Neuronal stem cell (in vitro differentiated cells): Measurements from ENCODE around the gene EFTUD2.

Experiments used
- DNase-seq: peaks from one replicate; pipeline ENCODE4 v3.0.0-alpha.2; 2013; ENCODE audit warnings: low spot score
- H2AFZ ChIP-seq: one replicate; pipeline ENCODE4 v1.6.1; 2013; ENCODE audit warnings: mild to moderate bottlenecking, low read length, inconsistent platforms
- H2AK5ac ChIP-seq: 2 replicates; pipeline ENCODE4 v1.6.1; 2013; ENCODE audit warnings: low read depth, mild to moderate bottlenecking, inconsistent platforms, low read length, moderate library complexity, mixed read lengths
- H2BK120ac ChIP-seq: 2 replicates; pipeline ENCODE4 v1.6.1; 2013; ENCODE audit warnings: low read depth, mild to moderate bottlenecking, inconsistent platforms, low read length, moderate library complexity, mixed read lengths
- H2BK12ac ChIP-seq: one replicate; pipeline ENCODE4 v1.6.1; 2013; ENCODE audit warnings: low read length, inconsistent platforms
- H2BK15ac ChIP-seq: 2 replicates; pipeline ENCODE4 v1.6.1; 2013; ENCODE audit warnings: mild to moderate bottlenecking, low read length, inconsistent platforms, mixed read lengths
- H2BK5ac ChIP-seq: one replicate; pipeline ENCODE4 v1.6.1; 2013; ENCODE audit warnings: inconsistent platforms, mild to moderate bottlenecking, low read length, moderate library complexity
- H3K14ac ChIP-seq: one replicate; pipeline ENCODE4 v1.6.1; 2013; ENCODE audit warnings: low read length, inconsistent platforms
- H3K18ac ChIP-seq: 2 replicates; pipeline ENCODE4 v1.6.1; 2013; ENCODE audit warnings: low read length, inconsistent platforms
- H3K23ac ChIP-seq: 2 replicates; pipeline ENCODE4 v1.6.1; 2013; ENCODE audit warnings: low read depth, mild to moderate bottlenecking, mixed read lengths, low read length, inconsistent platforms; ENCODE audit not compliant: poor library complexity
- H3K27ac ChIP-seq: replicated peaks from 3 replicates; pipeline ENCODE4 v1.5.1; 2013; ENCODE audit warnings: low read length, inconsistent platforms
- H3K27me3 ChIP-seq, 3 experiments: 2 replicates each; pipeline ENCODE4 v1.6.1; 2013; ENCODE audit warnings: low read length in 3 of 3, mild to moderate bottlenecking in 2 of 3, inconsistent platforms in 1 of 3, low read depth in 1 of 3, mixed read lengths in 1 of 3, moderate library complexity in 1 of 3; ENCODE audit not compliant: control insufficient read depth in 3 of 3, insufficient read depth in 3 of 3
- H3K36me3 ChIP-seq, 2 donors: replicated peaks in 1 of 2; 2 replicates each; pipeline ENCODE4 v1.6.1; 2013; ENCODE audit warnings: low read length in 2 of 2; ENCODE audit not compliant: control insufficient read depth in 2 of 2, insufficient read depth in 2 of 2
- H3K4ac ChIP-seq: 2 replicates; pipeline ENCODE4 v1.6.1; 2013; ENCODE audit warnings: inconsistent platforms, mild to moderate bottlenecking, low read length, moderate library complexity
- H3K4me1 ChIP-seq, 2 donors: 1 replicate in 1 of 2; 2 replicates in 1 of 2; pipeline ENCODE4 v1.6.1; 2013; ENCODE audit warnings: low read length in 2 of 2, low read depth in 1 of 2; ENCODE audit not compliant: control insufficient read depth in 2 of 2, insufficient read depth in 1 of 2
- H3K4me2 ChIP-seq: one replicate; pipeline ENCODE4 v1.6.1; 2013; ENCODE audit warnings: mild to moderate bottlenecking, low read length, inconsistent platforms; ENCODE audit not compliant: insufficient read depth, poor library complexity, severe bottlenecking
- H3K4me3 ChIP-seq, 2 donors: 2 replicates each; pipeline ENCODE4 v1.5.1; 2013; ENCODE audit warnings: low read length in 2 of 2, mild to moderate bottlenecking in 2 of 2, inconsistent platforms in 1 of 2, moderate library complexity in 1 of 2
- H3K79me1 ChIP-seq: one replicate; pipeline ENCODE4 v1.6.1; 2013; ENCODE audit warnings: low read depth, mild to moderate bottlenecking, inconsistent platforms, low read length, moderate library complexity
- H3K9ac ChIP-seq: one replicate; pipeline ENCODE4 v1.6.1; 2013; ENCODE audit warnings: mild to moderate bottlenecking, low read depth, low read length, inconsistent platforms; ENCODE audit not compliant: poor library complexity
- H3K9me3 ChIP-seq, 2 donors: replicated peaks in 1 of 2; 2 replicates each; pipeline versions ENCODE3 to v1.6.1; 2013; ENCODE audit warnings: low read length in 2 of 2, mild to moderate bottlenecking in 2 of 2, inconsistent platforms in 1 of 2, low read depth in 1 of 2, mixed read lengths in 1 of 2, moderate library complexity in 1 of 2; ENCODE audit not compliant: control insufficient read depth in 2 of 2, insufficient read depth in 1 of 2
- H4K8ac ChIP-seq: one replicate; pipeline ENCODE4 v1.6.1; 2013; ENCODE audit warnings: low read depth, mild to moderate bottlenecking, inconsistent platforms, low read length, moderate library complexity
- H4K91ac ChIP-seq: one replicate; pipeline ENCODE4 v1.6.1; 2013; ENCODE audit warnings: low read length, low read depth, mild to moderate bottlenecking, inconsistent platforms; ENCODE audit not compliant: poor library complexity
- WGBS, 2 donors: extraction: QIAGEN DNeasy Blood & Tissue Kit; methylation state at CpG; one replicate each; pipeline ENCODE4 v1.1.7; 2013; ENCODE audit warnings: missing lambda C conversion rate in 2 of 2, mixed read lengths in 1 of 2; ENCODE audit not compliant: insufficient read length in 2 of 2, insufficient replicate concordance in 1 of 2; ENCODE audit errors: extremely low coverage in 2 of 2; 5-methylcytosine and 5-hydroxymethylcytosine counted together

The EFTUD2 gene

DNA sequence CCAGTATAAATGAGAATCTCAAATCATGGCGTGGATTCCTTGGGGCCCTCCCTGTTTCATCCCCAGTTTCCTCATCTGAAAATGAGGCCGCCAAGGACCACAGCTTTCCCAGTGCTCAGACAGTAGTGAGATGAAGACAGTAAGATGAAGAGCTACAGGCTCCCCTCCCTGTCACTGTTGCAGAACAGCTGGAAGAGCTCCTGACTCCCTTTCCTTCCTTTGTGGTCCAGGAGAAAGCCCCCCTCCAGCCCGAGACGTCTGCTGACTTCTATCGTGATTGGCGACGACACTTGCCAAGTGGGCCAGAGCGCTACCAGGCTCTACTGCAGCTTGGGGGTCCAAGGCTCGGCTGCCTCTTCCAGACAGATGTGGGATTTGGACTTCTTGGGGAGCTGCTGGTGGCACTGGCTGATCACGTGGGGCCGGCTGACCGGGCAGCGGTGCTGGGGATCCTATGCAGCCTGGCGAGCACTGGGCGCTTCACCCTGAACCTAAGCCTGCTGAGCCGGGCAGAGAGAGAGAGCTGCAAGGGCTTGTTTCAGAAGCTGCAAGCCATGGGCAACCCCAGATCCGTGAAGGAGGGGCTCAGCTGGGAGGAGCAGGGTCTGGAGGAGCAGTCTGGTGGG lies 3.0 kb upstream of the EFTUD2 start:
- no peak overlapping the region for H2BK12ac ChIP-seq
- no peak overlapping the region for H2AK5ac ChIP-seq
- H3K79me1 ChIP-seq: peaks cover 5% of the 10 kb centered on the region
- H3K14ac ChIP-seq: no peak overlapping the region
- H3K4me1 ChIP-seq: peaks cover 1 to 17% of the 10 kb centered on the region in 2 donors
- H2BK15ac ChIP-seq: no peak overlapping the region
- H3K18ac ChIP-seq: no peak overlapping the region
- H3K4me2 ChIP-seq: no peak overlapping the region
- no peak overlapping the region for H4K91ac ChIP-seq
- H2AFZ ChIP-seq: no peak overlapping the region
- H4K8ac ChIP-seq: no peak overlapping the region
- H2BK5ac ChIP-seq: no peak overlapping the region
- no peak overlapping the region for H3K9ac ChIP-seq
- no peaks in the 10 kb centered on the region for H3K9me3 ChIP-seq
- no CpG with 5 or more reads among the region's 17 CpGs for WGBS, 2 donors
- H3K27me3 ChIP-seq: peaks cover 0 to under 1% (median 0%) of the 10 kb centered on the region in 3 experiments
- no peak overlapping the region for H2BK120ac ChIP-seq
- DNase-seq: no peak
- H3K27ac ChIP-seq: no peak overlapping the region
- H3K36me3 ChIP-seq: peaks cover 0 to 2% of the 10 kb centered on the region in 2 donors
- no peak overlapping the region for H3K23ac ChIP-seq
- no peak overlapping the region for H3K4ac ChIP-seq
- no peak overlapping the region for H3K4me3 ChIP-seq

DNA sequence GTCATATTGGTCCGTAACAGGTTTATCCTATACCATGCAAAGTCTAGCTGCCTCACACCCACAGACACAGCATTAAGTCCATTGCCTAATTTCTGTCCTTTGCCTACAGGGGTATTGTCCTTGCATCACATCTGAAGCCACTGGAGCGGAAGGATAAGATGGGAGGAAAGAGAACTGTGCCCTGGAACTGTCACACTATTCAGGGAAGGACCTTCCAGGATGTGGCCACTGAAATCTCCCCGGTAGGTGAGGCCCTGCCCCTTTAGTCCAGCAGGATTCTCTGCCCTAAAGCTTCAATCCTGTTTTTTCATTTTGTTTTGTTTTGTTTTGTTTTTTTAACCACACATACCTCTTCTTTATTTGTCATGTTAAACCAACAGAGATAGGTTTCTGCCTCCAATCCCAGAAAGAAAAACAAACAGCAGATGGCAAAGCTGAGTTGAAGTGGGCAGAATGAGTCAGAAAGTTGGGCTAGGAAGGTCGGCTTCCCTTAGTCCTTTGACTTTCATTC lies 2.2 kb upstream of the EFTUD2 start:
- H3K79me1 ChIP-seq: peaks cover 5% of the 10 kb centered on the region
- H3K23ac ChIP-seq: no peak overlapping the region
- no peak overlapping the region for H2BK12ac ChIP-seq
- H3K4ac ChIP-seq: no peak overlapping the region
- no peaks in the 10 kb centered on the region for H3K9me3 ChIP-seq
- H2BK5ac ChIP-seq: no peak overlapping the region
- H2AFZ ChIP-seq: no peak overlapping the region
- H3K4me3 ChIP-seq: no peak overlapping the region
- H3K27me3 ChIP-seq: no peaks in the 10 kb centered on the region
- H3K4me2 ChIP-seq: no peak overlapping the region
- no peak overlapping the region for H3K27ac ChIP-seq
- H3K18ac ChIP-seq: no peak overlapping the region
- WGBS, 2 donors: no CpG with 5 or more reads among the region's 4 CpGs
- H4K8ac ChIP-seq: no peak overlapping the region
- no peak overlapping the region for H2BK15ac ChIP-seq
- H3K4me1 ChIP-seq: peaks cover 1 to 16% of the 10 kb centered on the region in 2 donors
- no peak overlapping the region for H3K14ac ChIP-seq
- peaks cover 2 to 3% of the 10 kb centered on the region in 2 donors for H3K36me3 ChIP-seq
- H3K9ac ChIP-seq: no peak overlapping the region
- no peak overlapping the region for H4K91ac ChIP-seq
- no peak for DNase-seq
- H2BK120ac ChIP-seq: no peak overlapping the region
- no peak overlapping the region for H2AK5ac ChIP-seq

DNA sequence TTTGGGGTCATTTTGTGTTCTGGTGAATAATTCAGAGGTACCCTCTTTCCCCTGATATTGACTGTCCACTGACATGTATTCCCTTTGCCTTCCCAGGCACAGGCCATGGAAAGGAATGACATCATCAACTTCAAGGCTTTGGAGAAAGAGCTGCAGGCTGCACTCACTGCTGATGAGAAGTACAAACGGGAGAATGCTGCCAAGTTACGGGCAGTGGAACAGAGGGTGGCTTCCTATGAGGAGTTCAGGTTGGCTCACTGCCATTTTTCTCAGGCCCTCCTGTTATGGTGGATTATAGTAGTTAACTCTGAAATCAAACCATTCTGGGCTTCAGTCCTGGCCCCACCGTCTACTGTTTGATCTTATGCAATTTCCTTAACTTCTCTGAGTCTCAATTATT lies 1.6 kb upstream of the EFTUD2 start:
- WGBS, 2 donors: no CpG with 5 or more reads among the region's 3 CpGs

DNA sequence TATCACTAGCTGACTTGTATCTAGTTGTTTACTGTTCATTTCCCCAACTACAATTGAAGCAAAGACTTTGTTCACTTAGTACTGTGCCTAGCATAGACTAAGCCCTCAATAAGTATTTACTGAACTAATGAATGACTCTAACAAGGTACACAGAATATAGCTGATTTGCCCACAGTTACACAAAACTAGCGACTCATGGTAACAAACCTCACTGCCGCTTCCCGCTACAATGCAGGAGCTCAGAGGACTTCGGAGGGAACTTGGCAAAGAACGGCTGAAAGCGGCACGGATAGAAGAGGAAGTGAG lies 524 bp downstream of the EFTUD2 start:
- Histone ChIP-seq H3K79me1 (peaks cover 5% of the 10 kb centered on the region), H3K27ac (no peak overlapping the region), H2AK5ac (no peak overlapping the region), H3K27me3 (no peaks in the 10 kb centered on the region), H4K8ac (no peak overlapping the region), H3K36me3 (peaks cover 5 to 29% of the 10 kb centered on the region in 2 donors), H3K18ac (peak overlapping the region; percentile 98), H3K14ac (no peak overlapping the region), H2AFZ (peak overlapping the region; percentile 98), H3K4me2 (peak overlapping the region; percentile 75), H2BK15ac (no peak overlapping the region), H3K4me3 (peak overlapping the region; percentile 90 to 95), H4K91ac (no peak overlapping the region), H2BK5ac (peak overlapping the region; percentile 98), H2BK12ac (no peak overlapping the region), H3K4ac (no peak overlapping the region), H3K23ac (no peak overlapping the region), H2BK120ac (no peak overlapping the region), H3K9ac (peak overlapping the region; percentile 79), H3K9me3 (no peaks in the 10 kb centered on the region), H3K4me1 (peaks cover 0 to 3% of the 10 kb centered on the region in 2 donors)
- no peak for DNase-seq
- WGBS, 2 donors: no CpG with 5 or more reads among the region's 7 CpGs

More for the DNA sequence above, 1.6 kb upstream of the EFTUD2 start:
- Histone ChIP-seq H4K91ac (no peak overlapping the region), H3K4me1 (peaks cover under 1 to 10% of the 10 kb centered on the region in 2 donors), H3K9me3 (no peaks in the 10 kb centered on the region), H3K4me2 (no peak overlapping the region), H2BK12ac (no peak overlapping the region), H3K23ac (no peak overlapping the region), H2AFZ (no peak overlapping the region), H3K4me3 (no peak overlapping the region), H3K9ac (no peak overlapping the region), H3K79me1 (peaks cover 5% of the 10 kb centered on the region), H3K36me3 (peaks cover 2 to 8% of the 10 kb centered on the region in 2 donors), H4K8ac (no peak overlapping the region), H3K18ac (no peak overlapping the region), H2AK5ac (no peak overlapping the region), H2BK5ac (no peak overlapping the region), H3K14ac (no peak overlapping the region), H3K27me3 (no peaks in the 10 kb centered on the region), H2BK120ac (no peak overlapping the region), H3K27ac (no peak overlapping the region), H3K4ac (no peak overlapping the region), H2BK15ac (no peak overlapping the region)
- DNase-seq: no peak
